ENCODE results near the gene CCDC192.
A peak's percentile ranks its signal among the peaks of the same experiment; 100 is the strongest.

CCDC192 gene

GRCh38 chr5:127683008-127683407 lies 20.2 kb upstream of the CCDC192 start:
- no peaks in the 10 kb centered on the region for H3K27me3 ChIP-seq (ENCODE audit: insufficient read depth, low read length)
- H3K9me3 ChIP-seq (ENCODE audit: low read length): no peaks in the 10 kb centered on the region
- no peaks in the 10 kb centered on the region for H3K36me3 ChIP-seq (ENCODE audit: insufficient read depth, low read length)
- no peak overlapping the region for H2AFZ ChIP-seq (ENCODE audit: low read depth, low read length)
- H3K4me1 ChIP-seq (ENCODE audit: insufficient read depth, low read length): no peaks in the 10 kb centered on the region
- H3K4me3 ChIP-seq (ENCODE audit: low read length): no peak overlapping the region

GRCh38 chr5:127684726-127685467 lies 18.3 kb upstream of the CCDC192 start:
- no peaks in the 10 kb centered on the region for H3K27me3 ChIP-seq (ENCODE audit: insufficient read depth, low read length)

GRCh38 chr5:127685662-127686061 lies 17.5 kb upstream of the CCDC192 start:
- no peaks in the 10 kb centered on the region for H3K4me1 ChIP-seq (ENCODE audit: insufficient read depth, low read length)
- no peak overlapping the region for H2AFZ ChIP-seq (ENCODE audit: low read depth, low read length)
- H3K27me3 ChIP-seq (ENCODE audit: insufficient read depth, low read length): no peaks in the 10 kb centered on the region
- no peak overlapping the region for H3K4me3 ChIP-seq (ENCODE audit: low read length)
- H3K9me3 ChIP-seq (ENCODE audit: low read length): no peaks in the 10 kb centered on the region
- H3K36me3 ChIP-seq (ENCODE audit: insufficient read depth, low read length): no peaks in the 10 kb centered on the region

More at GRCh38 chr5:127684726-127685467, 18.3 kb upstream of the CCDC192 start:
- H3K36me3 ChIP-seq (ENCODE audit: insufficient read depth, low read length): no peaks in the 10 kb centered on the region
- no peaks in the 10 kb centered on the region for H3K9me3 ChIP-seq (ENCODE audit: low read length)
- no peak overlapping the region for H2AFZ ChIP-seq (ENCODE audit: low read depth, low read length)
- H3K4me1 ChIP-seq (ENCODE audit: insufficient read depth, low read length): no peaks in the 10 kb centered on the region
- H3K4me3 ChIP-seq (ENCODE audit: low read length): no peak overlapping the region

DNA sequence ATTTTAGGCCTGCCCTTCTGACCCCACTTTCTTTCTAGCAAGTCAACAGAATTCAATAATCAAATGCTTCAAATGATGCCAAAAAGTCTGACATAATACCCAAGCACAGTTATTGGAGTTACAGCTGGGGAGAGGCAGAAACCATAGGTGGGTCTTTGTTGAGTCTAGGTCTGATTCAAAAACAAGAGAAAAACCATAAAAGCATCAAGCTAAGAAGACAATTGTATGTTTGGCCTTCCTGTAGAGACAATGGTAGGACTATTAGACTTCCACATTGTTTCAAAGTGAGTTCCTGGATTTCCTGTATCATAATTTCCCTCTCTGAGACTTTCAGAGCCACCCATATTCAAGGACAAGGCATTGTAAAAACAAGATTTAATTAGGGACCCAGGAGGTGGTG lies 16.8 kb upstream of the CCDC192 start:
- Histone ChIP-seq H3K4me1 (ENCODE audit: insufficient read depth, low read length) (no peaks in the 10 kb centered on the region), H2AFZ (ENCODE audit: low read depth, low read length) (no peak overlapping the region), H3K9me3 (ENCODE audit: low read length) (no peaks in the 10 kb centered on the region), H3K4me3 (ENCODE audit: low read length) (no peak overlapping the region), H3K27me3 (ENCODE audit: insufficient read depth, low read length) (no peaks in the 10 kb centered on the region), H3K36me3 (ENCODE audit: insufficient read depth, low read length) (no peaks in the 10 kb centered on the region)

DNA sequence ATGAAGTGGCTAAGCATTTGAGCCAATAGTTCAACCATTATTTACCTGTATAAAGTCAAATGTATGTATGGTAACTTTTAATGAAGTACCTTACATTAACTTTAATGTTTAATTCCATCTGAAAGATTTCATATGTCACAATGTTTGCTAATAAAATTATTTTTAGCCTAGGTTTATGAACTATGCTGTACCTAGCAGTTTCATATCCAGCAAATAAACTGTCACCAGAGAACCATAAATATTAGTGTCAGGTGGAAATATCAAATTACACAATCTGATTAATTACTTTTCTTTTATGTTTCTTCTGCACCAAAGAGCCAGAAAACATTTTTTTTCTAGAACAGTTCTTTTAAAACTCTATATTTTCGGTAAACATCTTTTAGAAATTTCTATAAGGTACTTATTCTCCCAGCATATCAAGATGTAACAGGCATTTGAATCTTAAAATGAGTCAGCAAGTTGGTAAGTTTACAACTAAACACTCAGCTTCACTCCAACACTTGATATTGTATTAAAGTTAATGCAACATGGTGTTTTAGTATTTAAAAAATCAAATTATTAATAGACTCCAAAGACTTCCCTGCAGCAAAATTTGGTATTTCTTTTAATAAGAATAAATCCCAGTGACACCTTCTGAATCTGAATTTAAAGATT lies 8.5 kb upstream of the CCDC192 start:
- Histone ChIP-seq H3K4me3 (ENCODE audit: low read length) (no peak overlapping the region), H3K36me3 (ENCODE audit: insufficient read depth, low read length) (no peaks in the 10 kb centered on the region), H3K9me3 (ENCODE audit: low read length) (no peaks in the 10 kb centered on the region), H3K4me1 (ENCODE audit: insufficient read depth, low read length) (no peaks in the 10 kb centered on the region), H3K27me3 (ENCODE audit: insufficient read depth, low read length) (no peaks in the 10 kb centered on the region), H2AFZ (ENCODE audit: low read depth, low read length) (no peak overlapping the region)

DNA sequence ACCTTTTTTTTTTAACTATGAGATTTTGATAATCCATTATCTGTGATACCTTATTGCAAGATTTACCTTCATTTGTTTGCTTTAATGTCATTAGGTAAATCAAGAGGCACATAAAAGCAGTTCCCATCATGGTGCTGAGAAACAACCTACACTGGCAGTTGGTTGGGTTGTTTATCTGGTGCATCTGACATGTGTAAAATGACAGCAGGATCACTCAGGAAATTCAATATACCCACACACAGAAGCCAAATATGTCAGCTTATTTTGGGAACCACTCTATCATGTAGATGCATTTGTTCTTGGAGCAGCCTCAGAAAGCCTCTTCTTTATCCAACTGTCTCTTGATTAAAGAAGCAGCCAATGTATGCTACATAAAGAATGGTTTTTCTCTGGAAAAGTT lies 7.8 kb upstream of the CCDC192 start:
- H2AFZ ChIP-seq (ENCODE audit: low read depth, low read length): no peak overlapping the region
- H3K36me3 ChIP-seq (ENCODE audit: insufficient read depth, low read length): no peaks in the 10 kb centered on the region
- H3K4me3 ChIP-seq (ENCODE audit: low read length): no peak overlapping the region
- no peaks in the 10 kb centered on the region for H3K9me3 ChIP-seq (ENCODE audit: low read length)
- H3K27me3 ChIP-seq (ENCODE audit: insufficient read depth, low read length): no peaks in the 10 kb centered on the region
- H3K4me1 ChIP-seq (ENCODE audit: insufficient read depth, low read length): no peaks in the 10 kb centered on the region

DNA sequence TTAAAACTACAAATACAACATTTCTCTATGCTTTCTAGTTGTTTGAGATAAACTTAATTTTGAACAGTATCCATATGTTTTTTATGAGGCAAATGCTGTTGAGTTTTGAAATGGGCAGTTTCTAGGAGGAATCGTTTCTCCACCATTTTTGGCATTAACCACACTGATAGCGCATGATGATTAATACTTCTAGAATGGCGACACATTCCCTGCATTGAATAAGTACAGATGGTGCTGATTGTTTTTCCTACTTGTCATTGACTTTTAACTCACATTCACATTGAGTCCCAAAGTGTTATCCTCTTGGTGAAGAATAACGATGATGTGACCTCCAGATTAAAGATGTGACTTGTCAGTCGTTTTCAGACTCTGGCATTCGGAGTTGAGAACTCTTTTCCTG lies 6.5 kb upstream of the CCDC192 start:
- Histone ChIP-seq H3K4me3 (ENCODE audit: low read length) (no peak overlapping the region), H2AFZ (ENCODE audit: low read depth, low read length) (no peak overlapping the region), H3K27me3 (ENCODE audit: insufficient read depth, low read length) (no peaks in the 10 kb centered on the region), H3K9me3 (ENCODE audit: low read length) (no peaks in the 10 kb centered on the region), H3K4me1 (ENCODE audit: insufficient read depth, low read length) (no peaks in the 10 kb centered on the region), H3K36me3 (ENCODE audit: insufficient read depth, low read length) (no peaks in the 10 kb centered on the region)

- no peaks in the 10 kb centered on the region for H3K36me3 ChIP-seq (ENCODE audit: insufficient read depth, low read length)
- peaks cover 4% of the 10 kb centered on the region for H3K4me1 ChIP-seq (ENCODE audit: insufficient read depth, low read length)
- no peaks in the 10 kb centered on the region for H3K27me3 ChIP-seq (ENCODE audit: insufficient read depth, low read length)
- H3K9me3 ChIP-seq (ENCODE audit: low read length): no peaks in the 10 kb centered on the region
- H3K4me3 ChIP-seq (ENCODE audit: low read length): no peak overlapping the region
- no peak overlapping the region for H2AFZ ChIP-seq (ENCODE audit: low read depth, low read length)
Measured at GRCh38 chr5:127697894-127698600, 5.1 kb upstream of the CCDC192 start.

- Histone ChIP-seq H3K36me3 (ENCODE audit: insufficient read depth, low read length) (no peaks in the 10 kb centered on the region), H3K27me3 (ENCODE audit: insufficient read depth, low read length) (no peaks in the 10 kb centered on the region), H3K4me1 (ENCODE audit: insufficient read depth, low read length) (peaks cover 13% of the 10 kb centered on the region), H3K4me3 (ENCODE audit: low read length) (no peak overlapping the region), H3K9me3 (ENCODE audit: low read length) (no peaks in the 10 kb centered on the region), H2AFZ (ENCODE audit: low read depth, low read length) (peak overlapping the region; percentile 12)
Measured at GRCh38 chr5:127699416-127699815, 3.8 kb upstream of the CCDC192 start.

DNA sequence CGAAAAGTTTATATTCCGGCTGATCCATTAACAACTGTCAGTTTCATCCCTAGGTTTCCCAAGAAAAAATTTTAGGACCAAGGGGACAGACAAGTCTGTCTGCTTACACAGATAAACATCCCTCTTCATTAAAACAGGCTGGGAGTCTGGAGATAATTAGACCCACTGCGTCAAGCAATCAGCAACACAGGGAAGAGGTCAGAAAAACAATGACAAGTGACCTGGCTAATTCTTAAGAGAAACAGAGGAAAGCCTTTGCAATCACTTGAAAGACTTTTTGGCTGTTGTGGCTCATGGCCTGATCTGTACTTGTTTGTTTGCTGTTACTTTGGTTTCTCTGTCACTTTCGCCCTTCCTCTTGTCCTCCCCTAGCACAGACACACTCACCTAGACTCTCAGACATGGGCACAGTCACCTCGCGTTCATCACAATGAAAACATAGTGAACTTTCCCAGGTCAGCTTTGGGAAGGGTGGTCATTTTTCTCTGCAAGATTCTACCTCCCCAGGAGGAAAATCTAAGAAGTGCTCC lies 2.9 kb upstream of the CCDC192 start:
- no peaks in the 10 kb centered on the region for H3K27me3 ChIP-seq (ENCODE audit: insufficient read depth, low read length)
- no peak overlapping the region for H2AFZ ChIP-seq (ENCODE audit: low read depth, low read length)
- H3K9me3 ChIP-seq (ENCODE audit: low read length): no peaks in the 10 kb centered on the region
- H3K4me3 ChIP-seq (ENCODE audit: low read length): no peak overlapping the region
- peaks cover 19% of the 10 kb centered on the region for H3K4me1 ChIP-seq (ENCODE audit: insufficient read depth, low read length)
- H3K36me3 ChIP-seq (ENCODE audit: insufficient read depth, low read length): no peaks in the 10 kb centered on the region

- Histone ChIP-seq H3K4me3 (ENCODE audit: low read length) (no peak overlapping the region), H2AFZ (ENCODE audit: low read depth, low read length) (no peak overlapping the region), H3K27me3 (ENCODE audit: insufficient read depth, low read length) (no peaks in the 10 kb centered on the region), H3K36me3 (ENCODE audit: insufficient read depth, low read length) (no peaks in the 10 kb centered on the region), H3K9me3 (ENCODE audit: low read length) (peaks cover 2% of the 10 kb centered on the region), H3K4me1 (ENCODE audit: insufficient read depth, low read length) (peaks cover 22% of the 10 kb centered on the region)
Measured at GRCh38 chr5:127702434-127702833, 757 bp upstream of the CCDC192 start.

GRCh38 chr5:127705120-127705892 lies 2.1 kb downstream of the CCDC192 start:
- Histone ChIP-seq H3K4me3 (ENCODE audit: low read length) (no peak overlapping the region), H3K9me3 (ENCODE audit: low read length) (peaks cover 2% of the 10 kb centered on the region), H3K27me3 (ENCODE audit: insufficient read depth, low read length) (no peaks in the 10 kb centered on the region), H3K4me1 (ENCODE audit: insufficient read depth, low read length) (peaks cover 22% of the 10 kb centered on the region), H3K36me3 (ENCODE audit: insufficient read depth, low read length) (no peaks in the 10 kb centered on the region), H2AFZ (ENCODE audit: low read depth, low read length) (no peak overlapping the region)
